NCI-H2081 (cell line): ENCODE data around the gene CDC27.
"Not testable (repeated sequence)": the region's sequence is repeated elsewhere in the genome, so short reads cannot be mapped to it uniquely, and the experiment has no call there.

Experiments
- DNase-seq, 2 experiments: peaks; one replicate each; lab custom pipeline; 2025; lab: John Stamatoyannopoulos, UW

CDC27 gene

GRCh38 chr17:47219621-47220475 lies 30.8 kb upstream of the CDC27 start:
- no peak for DNase-seq

GRCh38 chr17:47218896-47219430 lies 29.9 kb upstream of the CDC27 start:
- DNase-seq, result no peak

- not testable (repeated sequence) for DNase-seq
Measured at GRCh38 chr17:47217279-47217678, 28.2 kb upstream of the CDC27 start.

GRCh38 chr17:47216821-47217220 lies 27.7 kb upstream of the CDC27 start:
- not testable (repeated sequence) for DNase-seq

GRCh38 chr17:47214931-47215330 lies 25.8 kb upstream of the CDC27 start:
- DNase-seq, result no peak

- DNase-seq, result no peak
Measured at GRCh38 chr17:47213540-47213939, 24.4 kb upstream of the CDC27 start.

GRCh38 chr17:47212458-47212857 lies 23.4 kb upstream of the CDC27 start:
- DNase-seq, result no peak

GRCh38 chr17:47210779-47211178 lies 21.7 kb upstream of the CDC27 start:
- no peak for DNase-seq

GRCh38 chr17:47210105-47210504 lies 21.0 kb upstream of the CDC27 start:
- no peak for DNase-seq

- no peak for DNase-seq
Measured at GRCh38 chr17:47209499-47209898, 20.4 kb upstream of the CDC27 start.

GRCh38 chr17:47208744-47209488 lies 19.8 kb upstream of the CDC27 start, which contains the start of gene MYL4:
MYL4 (plus strand) TSS chr17:47209348; CDS start chr17:47209423, 75 bp downstream.
- DNase-seq, result no peak

- DNase-seq, result no peak
Measured at GRCh38 chr17:47207143-47208067, 18.3 kb upstream of the CDC27 start.

- no peak for DNase-seq
Measured at GRCh38 chr17:47205419-47205963, 16.4 kb upstream of the CDC27 start.

GRCh38 chr17:47204722-47205418 lies 15.8 kb upstream of the CDC27 start:
- no peak for DNase-seq

- DNase-seq, result no peak
Measured at GRCh38 chr17:47203984-47204721, 15.1 kb upstream of the CDC27 start.

- DNase-seq, result no peak
Measured at GRCh38 chr17:47201166-47201565, 12.1 kb upstream of the CDC27 start.

- no peak for DNase-seq
Measured at GRCh38 chr17:47200325-47200664, 11.2 kb upstream of the CDC27 start.

- DNase-seq, result no peak
Measured at GRCh38 chr17:47199627-47200324, 10.7 kb upstream of the CDC27 start.

- DNase-seq, result no peak
Measured at GRCh38 chr17:47197821-47198220, 8.7 kb upstream of the CDC27 start.
